ENCODE results near the gene TMEM151A.

Gene TMEM151A

DNA sequence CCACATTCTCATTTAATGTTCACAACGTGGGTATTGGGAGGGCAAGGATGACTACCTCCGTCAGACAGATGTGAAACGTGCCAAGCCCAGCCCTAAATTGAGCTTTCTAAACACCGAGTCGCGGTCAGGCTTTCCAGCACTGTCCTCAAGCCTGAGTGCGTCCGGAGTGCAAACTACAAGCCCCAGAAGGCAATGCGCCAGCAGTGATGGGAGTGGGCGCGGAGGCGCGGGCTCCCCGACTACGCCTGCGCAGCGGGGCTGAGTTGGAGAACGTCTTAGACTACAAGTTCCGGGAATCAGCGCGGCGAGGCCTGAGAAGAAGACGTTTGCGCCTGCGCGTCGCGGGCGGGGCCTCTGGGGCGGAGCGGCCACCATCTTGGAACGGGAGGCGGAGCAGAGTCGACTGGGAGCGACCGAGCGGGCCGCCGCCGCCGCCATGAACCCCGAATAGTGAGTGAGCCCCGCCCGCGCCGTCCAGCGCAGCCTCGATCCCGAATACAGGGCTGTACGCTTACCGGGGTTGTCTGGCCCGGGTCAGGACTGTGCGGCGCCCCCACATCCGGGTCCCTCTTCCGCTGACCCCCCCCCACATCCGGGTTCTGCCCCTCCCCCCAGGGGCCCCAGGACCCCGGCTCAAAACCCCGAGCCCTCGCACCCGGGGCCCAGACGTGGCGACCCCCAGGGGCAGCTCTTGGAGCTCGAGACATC is 23.3 kb upstream of the TMEM151A start, which contains the start of gene RAB1B:
Gene RAB1B, plus strand, starts transcription at position 396 of the 708 bp plus-strand sequence. Its CDS starts 41 bp downstream, at position 437.
- H3K4me3 ChIP-seq (ENCODE audit: low read depth, low read length) = peak within 1 kb of the TSS; percentile 95
- peaks cover 20% of the 10 kb centered on the region for H3K36me3 ChIP-seq (replicated peaks)
- H3K27me3 ChIP-seq (replicated peaks) = no peaks in the 10 kb centered on the region
- in situ Hi-C loops (cut with HindIII; ENCODE audit: low pct_ligation_motif_present, low sequenced_read_pairs) = no loop called here
- peak; percentile 99 for DNase-seq
- H3K27ac ChIP-seq = peak within 1 kb of the TSS; percentile 79
- no peak for TF ChIP-seq CTCF (IDR thresholded peaks at IDR 0.05; ENCODE audit: low read depth, low read length, missing control alignments)

DNA sequence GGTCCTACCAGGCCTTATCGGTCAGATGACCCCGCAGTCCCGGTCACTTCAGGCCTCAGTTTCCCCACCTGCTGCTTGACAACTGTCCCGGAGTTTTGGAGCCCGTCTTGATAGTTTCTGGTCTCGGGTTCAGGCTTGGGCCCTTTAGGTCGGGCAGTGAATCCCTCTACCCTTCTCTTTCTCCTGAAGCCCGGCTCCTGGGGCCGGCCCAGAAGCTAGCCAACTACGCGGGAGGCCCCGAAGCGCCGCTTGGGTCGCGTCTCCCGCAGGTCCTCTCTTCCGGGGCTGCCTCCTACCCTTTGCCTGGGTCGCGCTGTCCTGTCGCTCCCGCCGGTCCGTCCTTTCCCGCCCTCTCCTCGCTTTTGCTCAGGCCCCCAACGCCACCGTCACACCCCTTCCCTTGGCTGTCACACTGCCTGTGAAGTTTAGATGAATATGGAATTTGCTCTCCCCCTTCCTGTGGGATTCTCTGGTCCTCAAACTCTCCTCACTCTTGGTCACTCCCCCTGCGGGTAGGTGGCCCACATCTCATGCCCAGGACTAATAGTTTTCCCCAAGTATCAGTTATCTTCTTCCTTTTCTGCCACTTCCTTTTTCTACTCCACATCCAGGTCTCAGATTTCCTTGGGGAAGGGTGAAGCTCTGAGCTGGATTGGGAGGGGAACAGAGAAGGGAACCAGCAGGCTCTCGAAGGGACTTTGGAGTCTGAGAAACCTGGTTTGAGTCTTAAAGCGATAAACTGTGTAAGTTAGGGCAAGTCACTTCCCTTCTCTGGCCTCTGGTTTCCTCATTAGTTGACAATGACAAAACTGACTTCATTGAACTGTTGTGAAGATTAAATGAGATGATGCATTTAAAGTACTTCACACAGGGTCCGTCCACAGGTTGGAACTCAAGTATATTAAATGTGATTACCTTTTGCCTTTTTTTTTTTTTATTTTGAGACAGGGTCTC is 22.5 kb upstream of the TMEM151A start:
- no peak for DNase-seq
- peaks cover 25% of the 10 kb centered on the region for H3K36me3 ChIP-seq (replicated peaks)
- peak overlapping the region; percentile 79 for H3K27ac ChIP-seq
- no peaks in the 10 kb centered on the region for H3K27me3 ChIP-seq (replicated peaks)
- in situ Hi-C loops (cut with HindIII; ENCODE audit: low pct_ligation_motif_present, low sequenced_read_pairs) = no loop called here
- TF ChIP-seq CTCF (IDR thresholded peaks at IDR 0.05; ENCODE audit: low read depth, low read length, missing control alignments) = peak; percentile 53
- H3K4me3 ChIP-seq (ENCODE audit: low read depth, low read length) = peak overlapping the region; percentile 95

- H3K27me3 ChIP-seq (replicated peaks) = no peaks in the 10 kb centered on the region
- no peak for DNase-seq
- in situ Hi-C loops (cut with HindIII; ENCODE audit: low pct_ligation_motif_present, low sequenced_read_pairs) = no loop called here
- H3K27ac ChIP-seq = no peak overlapping the region
- peaks cover 40% of the 10 kb centered on the region for H3K36me3 ChIP-seq (replicated peaks)
- no peak overlapping the region for H3K4me3 ChIP-seq (ENCODE audit: low read depth, low read length)
- no peak for TF ChIP-seq CTCF (IDR thresholded peaks at IDR 0.05; ENCODE audit: low read depth, low read length, missing control alignments)
Measured at GRCh38 chr11:66271816-66272215, 19.9 kb upstream of the TMEM151A start.

DNA sequence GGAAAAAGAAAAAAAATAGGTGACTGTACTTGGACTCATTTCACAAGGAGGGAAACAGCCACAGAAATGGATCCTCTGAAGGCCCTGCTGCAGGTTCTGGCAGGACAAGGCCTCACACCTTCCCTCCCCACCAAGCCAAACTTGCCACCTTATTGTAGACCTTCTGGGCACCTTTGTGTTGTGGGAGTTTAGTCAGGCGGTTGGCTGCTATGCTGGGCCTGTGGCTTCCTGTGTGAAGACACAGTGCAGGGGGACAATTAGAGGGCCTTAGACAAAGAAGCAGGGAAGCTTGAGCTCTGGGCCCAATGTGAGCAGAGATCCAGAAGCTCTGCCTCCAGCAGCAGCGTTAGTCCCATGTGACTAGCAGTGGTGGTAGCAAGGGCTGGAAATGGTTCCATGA is 19.1 kb upstream of the TMEM151A start:
- no peaks in the 10 kb centered on the region for H3K27me3 ChIP-seq (replicated peaks)
- no peak overlapping the region for H3K27ac ChIP-seq
- H3K4me3 ChIP-seq (ENCODE audit: low read depth, low read length) = no peak overlapping the region
- DNase-seq = no peak
- TF ChIP-seq CTCF (IDR thresholded peaks at IDR 0.05; ENCODE audit: low read depth, low read length, missing control alignments) = no peak
- in situ Hi-C loops (cut with HindIII; ENCODE audit: low pct_ligation_motif_present, low sequenced_read_pairs) = no loop called here
- peaks cover 40% of the 10 kb centered on the region for H3K36me3 ChIP-seq (replicated peaks)

DNA sequence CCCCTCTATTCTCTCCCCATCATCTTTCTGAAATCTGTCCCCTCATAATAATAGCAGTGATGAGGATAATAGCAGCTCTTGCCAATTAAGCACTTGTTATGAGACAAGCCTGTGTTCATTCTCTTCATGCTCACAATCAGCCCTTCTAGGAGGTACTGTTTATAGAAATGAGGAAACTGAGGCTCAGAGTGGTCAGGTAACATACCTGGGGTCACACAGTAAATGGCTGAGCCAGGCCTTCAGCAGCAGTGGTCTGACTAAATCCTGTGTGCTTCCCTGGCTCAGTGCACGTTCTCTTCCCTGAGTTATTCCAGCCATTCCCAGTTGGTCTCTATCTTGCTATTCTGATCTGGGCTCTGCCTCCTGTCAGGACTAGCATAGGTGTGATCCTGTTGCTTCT is 17.5 kb upstream of the TMEM151A start:
- H3K36me3 ChIP-seq (replicated peaks) = peaks cover 40% of the 10 kb centered on the region
- H3K27me3 ChIP-seq (replicated peaks) = no peaks in the 10 kb centered on the region
- no peak for TF ChIP-seq CTCF (IDR thresholded peaks at IDR 0.05; ENCODE audit: low read depth, low read length, missing control alignments)
- no peak overlapping the region for H3K4me3 ChIP-seq (ENCODE audit: low read depth, low read length)
- no peak overlapping the region for H3K27ac ChIP-seq
- in situ Hi-C loops (cut with HindIII; ENCODE audit: low pct_ligation_motif_present, low sequenced_read_pairs) = no loop called here
- DNase-seq = no peak
